WTC11 (cell line): ENCODE measurements around the gene PHAF1. TPM values are rescaled to one million over a fixed set of nuclear protein-coding genes. Genes with fewer than 3 reads are reported as not detected.

Source experiments
- ATAC-seq: fragments of 200-7000 bp; cut with Tn5 transposase; 2 replicates; pipeline ENCODE4 v1.10.0; 2021; ENCODE audit warnings: mild to moderate bottlenecking, moderate library complexity
- CTCF ChIA-PET: fragments of 300-600 bp; sonication (Branson Sonifier 250); formaldehyde crosslinking; loops from one replicate; lab custom pipeline; 2021; ENCODE audit warnings: antibody characterized with exemption; lab: Charles Lee
- POLR2A ChIA-PET: fragments of 350-600 bp; sonication (Branson Sonifier 250); formaldehyde crosslinking; loops from one replicate; lab custom pipeline; 2021; ENCODE audit warnings: antibody characterized with exemption; lab: Charles Lee
- DNase-seq: peaks from one replicate; pipeline ENCODE4 v3.0.0; 2021; ENCODE audit warnings: low spot score
- H3K27ac Mint-ChIP-seq: 2 replicates; pipeline ENCODE4 v1.8.0; 2021; ENCODE audit warnings: mixed read lengths
- H3K27me3 Mint-ChIP-seq: 2 replicates; pipeline ENCODE4 v1.8.0; 2021; ENCODE audit warnings: low read depth, mild to moderate bottlenecking, moderate library complexity, mixed read lengths
- H3K36me3 Mint-ChIP-seq: 2 replicates; pipeline ENCODE4 v1.8.0; 2021; ENCODE audit warnings: mixed read lengths
- H3K4me1 Mint-ChIP-seq: 2 replicates; pipeline ENCODE4 v1.8.0; 2022; ENCODE audit warnings: mixed read lengths
- H3K4me3 Mint-ChIP-seq: 2 replicates; pipeline ENCODE4 v1.8.0; 2021; ENCODE audit warnings: mild to moderate bottlenecking, moderate library complexity, mixed read lengths
- H3K9me3 Mint-ChIP-seq: 2 replicates; pipeline ENCODE4 v1.8.0; 2021; ENCODE audit warnings: mixed read lengths
- ATF1 ChIP-seq: sonication (generic); formaldehyde crosslinking; IDR thresholded peaks from 2 replicates; pipeline ENCODE4 v1.8.1; 2023; ENCODE audit warnings: mild to moderate bottlenecking, moderate library complexity, missing genetic modification reagents
- CREB1 ChIP-seq: sonication (generic); formaldehyde crosslinking; IDR thresholded peaks from 2 replicates; pipeline ENCODE4 v1.8.0; 2023; ENCODE audit warnings: mild to moderate bottlenecking, missing genetic modification reagents
- ETV6 ChIP-seq: sonication (generic); formaldehyde crosslinking; IDR thresholded peaks from 2 replicates; pipeline ENCODE4 v1.8.1; 2022; ENCODE audit warnings: mild to moderate bottlenecking, missing genetic modification reagents
- GRHL2 ChIP-seq: fragments of 250-450 bp; sonication (Bioruptor Pico); IDR thresholded peaks from 2 replicates; pipeline ENCODE4 v1.8.0; 2022; ENCODE audit warnings: mild to moderate bottlenecking, moderate library complexity; ENCODE audit not compliant: insufficient replicate concordance, severe bottlenecking
- HMGXB4 ChIP-seq: sonication (generic); formaldehyde crosslinking; IDR thresholded peaks from 2 replicates; pipeline ENCODE4 v1.8.1; 2023; ENCODE audit warnings: mild to moderate bottlenecking, moderate library complexity, missing genetic modification reagents
- MXD4 ChIP-seq: fragments of 250-450 bp; sonication (Bioruptor Pico); IDR thresholded peaks from 2 replicates; pipeline ENCODE4 v1.8.0; 2021; ENCODE audit warnings: mild to moderate bottlenecking, moderate library complexity, borderline replicate concordance
- MYBL2 ChIP-seq: sonication (generic); formaldehyde crosslinking; IDR thresholded peaks from 2 replicates; pipeline ENCODE4 v1.8.1; 2023; ENCODE audit warnings: mild to moderate bottlenecking, moderate library complexity, missing genetic modification reagents
- PRRX2 ChIP-seq: fragments of 250-450 bp; sonication (Bioruptor Pico); IDR thresholded peaks from 2 replicates; pipeline ENCODE4 v1.8.0; 2021; ENCODE audit warnings: mild to moderate bottlenecking
- SMAD3 ChIP-seq: sonication (generic); formaldehyde crosslinking; IDR thresholded peaks from 2 replicates; pipeline ENCODE4 v1.8.0; 2022; ENCODE audit warnings: missing genetic modification reagents, mild to moderate bottlenecking, borderline replicate concordance
- TCF7 ChIP-seq: sonication (generic); formaldehyde crosslinking; IDR thresholded peaks from 2 replicates; pipeline ENCODE4 v1.8.0; 2022; ENCODE audit warnings: mild to moderate bottlenecking, low read depth, missing genetic modification reagents, moderate library complexity
- TP53 ChIP-seq: sonication (generic); formaldehyde crosslinking; IDR thresholded peaks from 2 replicates; pipeline ENCODE4 v1.8.1; 2023; ENCODE audit warnings: mild to moderate bottlenecking, missing genetic modification reagents
- ZBTB43 ChIP-seq: sonication (generic); formaldehyde crosslinking; IDR thresholded peaks from 2 replicates; pipeline ENCODE4 v1.8.1; 2023; ENCODE audit warnings: mild to moderate bottlenecking, missing genetic modification reagents
- ZNF121 ChIP-seq: sonication (generic); formaldehyde crosslinking; IDR thresholded peaks from 2 replicates; pipeline ENCODE4 v1.8.0; 2023; ENCODE audit warnings: missing genetic modification reagents
- ZNF232 ChIP-seq: sonication (generic); formaldehyde crosslinking; IDR thresholded peaks from 2 replicates; pipeline ENCODE4 v1.8.0; 2022; ENCODE audit warnings: mild to moderate bottlenecking, missing genetic modification reagents
- ZNF416 ChIP-seq: fragments of 250-450 bp; sonication (Bioruptor Pico); IDR thresholded peaks from 2 replicates; pipeline ENCODE4 v1.9.0; 2021; ENCODE audit warnings: mild to moderate bottlenecking, inconsistent platforms
- ZNF423 ChIP-seq: fragments of 250-450 bp; sonication (Bioruptor Pico); IDR thresholded peaks from 2 replicates; pipeline ENCODE4 v2.1.2; 2022; ENCODE audit warnings: mild to moderate bottlenecking, moderate library complexity
- total RNA-seq: library from RNA; stranded (reverse); gene quantifications from 3 replicates; pipeline ENCODE4 v1.2.3, GENCODE V29; 2021
- TF ChIP-seq, protein P1 (sequence below): fragments of 250-450 bp; sonication (Bioruptor Pico); conservative IDR thresholded peaks from 2 replicates; pipeline ENCODE4 v1.9.0; 2021; ENCODE audit warnings: mild to moderate bottlenecking
- TF ChIP-seq, protein P2 (sequence below): sonication (generic); formaldehyde crosslinking; IDR thresholded peaks from 2 replicates; pipeline ENCODE4 v1.8.1; 2022; ENCODE audit warnings: mild to moderate bottlenecking, missing genetic modification reagents, moderate library complexity, borderline replicate concordance
- TF ChIP-seq, protein P3 (sequence below): fragments of 200-600 bp; IDR thresholded peaks from 2 replicates; pipeline ENCODE4 v1.8.0; 2022; ENCODE audit warnings: antibody characterized with exemption
- TF ChIP-seq, protein P4 (sequence below): sonication (generic); formaldehyde crosslinking; IDR thresholded peaks from 2 replicates; pipeline ENCODE4 v1.8.1; 2023; ENCODE audit warnings: mild to moderate bottlenecking, missing genetic modification reagents, borderline replicate concordance
- TF ChIP-seq, protein P5 (sequence below): sonication (generic); formaldehyde crosslinking; IDR thresholded peaks from 2 replicates; pipeline ENCODE4 v1.8.0; 2022; ENCODE audit warnings: mild to moderate bottlenecking, missing genetic modification reagents

The PHAF1 gene
- total RNA-seq, 1 experiment from 2014 or later = 18.8 TPM

- peaks cover 3% of the 10 kb centered on the region; the same call in 1 of the 2 replicates for H3K36me3 Mint-ChIP-seq
- peak; percentile 76 for DNase-seq
- H3K4me3 Mint-ChIP-seq = peak overlapping the region; percentile 84
- H3K27ac Mint-ChIP-seq = no peak overlapping the region; the same call in 1 of the 2 replicates
- ChIA-PET POLR2A (interaction anchor here (1.1 to 1.4 kb wide), 3 partner anchors 11 to 53 kb away, joined by 3 to 5 read pairs (median 3); partner anchors contain the start of genes FBXL8, TMEM208 and TRADD), CTCF (interaction anchor here (0.6 to 15.6 kb wide), 10 partner anchors 9 to 156 kb away, joined by 3 to 386 read pairs (median 4); partner anchors contain the start of genes B3GNT9, ELMO3, FBXL8 and FHOD1)
- ATAC-seq = peak; percentile 19
- H3K9me3 Mint-ChIP-seq = no peaks in the 10 kb centered on the region
- peaks cover 89% of the 10 kb centered on the region for H3K27me3 Mint-ChIP-seq
- H3K4me1 Mint-ChIP-seq = peaks cover 36% of the 10 kb centered on the region
- no peak for TF ChIP-seq MXD4 (CRISPR knock-in tag)
- no peak for TF ChIP-seq ZNF416 (CRISPR knock-in tag)
- no peak for TF ChIP-seq PRRX2 (CRISPR knock-in tag)
- TF ChIP-seq ATF1 (CRISPR knock-in tag) = 0 out of 2 replicates have a peak, but pooled peaks have one; percentile 58
- TF ChIP-seq, protein P1, sequence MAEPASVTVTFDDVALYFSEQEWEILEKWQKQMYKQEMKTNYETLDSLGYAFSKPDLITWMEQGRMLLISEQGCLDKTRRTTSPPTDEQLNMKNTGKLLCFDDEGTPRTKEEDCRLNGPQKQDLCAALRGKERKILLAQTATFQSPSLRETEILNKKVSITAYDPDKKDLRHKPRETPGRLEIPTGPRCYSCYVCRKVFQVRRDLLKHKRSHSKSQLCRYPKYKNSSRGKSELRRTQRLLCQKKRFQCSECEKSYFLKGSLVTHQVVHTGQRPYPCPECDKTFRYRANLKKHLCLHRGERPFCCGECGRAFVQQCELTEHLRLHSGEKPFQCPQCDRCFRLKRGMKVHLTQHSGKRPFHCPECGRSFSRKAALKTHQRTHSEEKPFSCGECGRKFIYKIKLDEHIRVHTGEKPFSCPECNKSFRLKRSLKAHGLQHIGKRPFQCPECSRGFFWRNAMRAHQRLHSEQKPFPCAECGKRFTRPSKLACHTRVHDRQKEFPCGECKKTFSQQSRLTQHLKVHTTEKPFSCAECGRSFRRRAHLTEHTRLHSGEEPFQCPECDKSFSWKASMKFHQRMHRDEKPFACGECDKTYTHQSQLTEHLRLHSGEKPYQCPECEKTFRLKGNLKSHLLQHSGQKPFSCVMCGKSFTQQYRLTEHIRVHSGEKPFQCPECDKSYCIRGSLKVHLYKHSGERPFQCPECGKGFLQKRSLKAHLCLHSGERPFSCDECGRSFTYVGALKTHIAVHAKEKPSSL (CRISPR knock-in tag) = no peak
- no peak for TF ChIP-seq ZNF423
- peak; percentile 82 for TF ChIP-seq ZBTB43
- TF ChIP-seq, protein P2, sequence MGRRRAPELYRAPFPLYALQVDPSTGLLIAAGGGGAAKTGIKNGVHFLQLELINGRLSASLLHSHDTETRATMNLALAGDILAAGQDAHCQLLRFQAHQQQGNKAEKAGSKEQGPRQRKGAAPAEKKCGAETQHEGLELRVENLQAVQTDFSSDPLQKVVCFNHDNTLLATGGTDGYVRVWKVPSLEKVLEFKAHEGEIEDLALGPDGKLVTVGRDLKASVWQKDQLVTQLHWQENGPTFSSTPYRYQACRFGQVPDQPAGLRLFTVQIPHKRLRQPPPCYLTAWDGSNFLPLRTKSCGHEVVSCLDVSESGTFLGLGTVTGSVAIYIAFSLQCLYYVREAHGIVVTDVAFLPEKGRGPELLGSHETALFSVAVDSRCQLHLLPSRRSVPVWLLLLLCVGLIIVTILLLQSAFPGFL (CRISPR knock-in tag) = 0 out of 2 replicates have a peak, but pooled peaks have one; percentile 27
- no peak for TF ChIP-seq TCF7
- peak; percentile 84; the same call in 1 of the 2 replicates for TF ChIP-seq SMAD3
- TF ChIP-seq, protein P3, sequence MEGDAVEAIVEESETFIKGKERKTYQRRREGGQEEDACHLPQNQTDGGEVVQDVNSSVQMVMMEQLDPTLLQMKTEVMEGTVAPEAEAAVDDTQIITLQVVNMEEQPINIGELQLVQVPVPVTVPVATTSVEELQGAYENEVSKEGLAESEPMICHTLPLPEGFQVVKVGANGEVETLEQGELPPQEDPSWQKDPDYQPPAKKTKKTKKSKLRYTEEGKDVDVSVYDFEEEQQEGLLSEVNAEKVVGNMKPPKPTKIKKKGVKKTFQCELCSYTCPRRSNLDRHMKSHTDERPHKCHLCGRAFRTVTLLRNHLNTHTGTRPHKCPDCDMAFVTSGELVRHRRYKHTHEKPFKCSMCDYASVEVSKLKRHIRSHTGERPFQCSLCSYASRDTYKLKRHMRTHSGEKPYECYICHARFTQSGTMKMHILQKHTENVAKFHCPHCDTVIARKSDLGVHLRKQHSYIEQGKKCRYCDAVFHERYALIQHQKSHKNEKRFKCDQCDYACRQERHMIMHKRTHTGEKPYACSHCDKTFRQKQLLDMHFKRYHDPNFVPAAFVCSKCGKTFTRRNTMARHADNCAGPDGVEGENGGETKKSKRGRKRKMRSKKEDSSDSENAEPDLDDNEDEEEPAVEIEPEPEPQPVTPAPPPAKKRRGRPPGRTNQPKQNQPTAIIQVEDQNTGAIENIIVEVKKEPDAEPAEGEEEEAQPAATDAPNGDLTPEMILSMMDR = no peak
- 0 out of 2 replicates have a peak, but pooled peaks have one; percentile 39 for TF ChIP-seq TP53
- peak; percentile 63; the same call in 1 of the 2 replicates for TF ChIP-seq MYBL2 (CRISPR knock-in tag)
- TF ChIP-seq ETV6 (CRISPR knock-in tag) = peak; percentile 67
- peak; percentile 36; the same call in 1 of the 2 replicates for TF ChIP-seq CREB1 (CRISPR knock-in tag)
- TF ChIP-seq, protein P4, sequence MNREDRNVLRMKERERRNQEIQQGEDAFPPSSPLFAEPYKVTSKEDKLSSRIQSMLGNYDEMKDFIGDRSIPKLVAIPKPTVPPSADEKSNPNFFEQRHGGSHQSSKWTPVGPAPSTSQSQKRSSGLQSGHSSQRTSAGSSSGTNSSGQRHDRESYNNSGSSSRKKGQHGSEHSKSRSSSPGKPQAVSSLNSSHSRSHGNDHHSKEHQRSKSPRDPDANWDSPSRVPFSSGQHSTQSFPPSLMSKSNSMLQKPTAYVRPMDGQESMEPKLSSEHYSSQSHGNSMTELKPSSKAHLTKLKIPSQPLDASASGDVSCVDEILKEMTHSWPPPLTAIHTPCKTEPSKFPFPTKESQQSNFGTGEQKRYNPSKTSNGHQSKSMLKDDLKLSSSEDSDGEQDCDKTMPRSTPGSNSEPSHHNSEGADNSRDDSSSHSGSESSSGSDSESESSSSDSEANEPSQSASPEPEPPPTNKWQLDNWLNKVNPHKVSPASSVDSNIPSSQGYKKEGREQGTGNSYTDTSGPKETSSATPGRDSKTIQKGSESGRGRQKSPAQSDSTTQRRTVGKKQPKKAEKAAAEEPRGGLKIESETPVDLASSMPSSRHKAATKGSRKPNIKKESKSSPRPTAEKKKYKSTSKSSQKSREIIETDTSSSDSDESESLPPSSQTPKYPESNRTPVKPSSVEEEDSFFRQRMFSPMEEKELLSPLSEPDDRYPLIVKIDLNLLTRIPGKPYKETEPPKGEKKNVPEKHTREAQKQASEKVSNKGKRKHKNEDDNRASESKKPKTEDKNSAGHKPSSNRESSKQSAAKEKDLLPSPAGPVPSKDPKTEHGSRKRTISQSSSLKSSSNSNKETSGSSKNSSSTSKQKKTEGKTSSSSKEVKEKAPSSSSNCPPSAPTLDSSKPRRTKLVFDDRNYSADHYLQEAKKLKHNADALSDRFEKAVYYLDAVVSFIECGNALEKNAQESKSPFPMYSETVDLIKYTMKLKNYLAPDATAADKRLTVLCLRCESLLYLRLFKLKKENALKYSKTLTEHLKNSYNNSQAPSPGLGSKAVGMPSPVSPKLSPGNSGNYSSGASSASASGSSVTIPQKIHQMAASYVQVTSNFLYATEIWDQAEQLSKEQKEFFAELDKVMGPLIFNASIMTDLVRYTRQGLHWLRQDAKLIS (CRISPR knock-in tag) = no peak
- TF ChIP-seq ZNF232 (CRISPR knock-in tag) = peak; percentile 73; the same call in 1 of the 2 replicates
- peak; percentile 86 for TF ChIP-seq HMGXB4 (CRISPR knock-in tag)
- TF ChIP-seq ZNF121 (CRISPR knock-in tag) = peak; percentile 99
- TF ChIP-seq, protein P5, sequence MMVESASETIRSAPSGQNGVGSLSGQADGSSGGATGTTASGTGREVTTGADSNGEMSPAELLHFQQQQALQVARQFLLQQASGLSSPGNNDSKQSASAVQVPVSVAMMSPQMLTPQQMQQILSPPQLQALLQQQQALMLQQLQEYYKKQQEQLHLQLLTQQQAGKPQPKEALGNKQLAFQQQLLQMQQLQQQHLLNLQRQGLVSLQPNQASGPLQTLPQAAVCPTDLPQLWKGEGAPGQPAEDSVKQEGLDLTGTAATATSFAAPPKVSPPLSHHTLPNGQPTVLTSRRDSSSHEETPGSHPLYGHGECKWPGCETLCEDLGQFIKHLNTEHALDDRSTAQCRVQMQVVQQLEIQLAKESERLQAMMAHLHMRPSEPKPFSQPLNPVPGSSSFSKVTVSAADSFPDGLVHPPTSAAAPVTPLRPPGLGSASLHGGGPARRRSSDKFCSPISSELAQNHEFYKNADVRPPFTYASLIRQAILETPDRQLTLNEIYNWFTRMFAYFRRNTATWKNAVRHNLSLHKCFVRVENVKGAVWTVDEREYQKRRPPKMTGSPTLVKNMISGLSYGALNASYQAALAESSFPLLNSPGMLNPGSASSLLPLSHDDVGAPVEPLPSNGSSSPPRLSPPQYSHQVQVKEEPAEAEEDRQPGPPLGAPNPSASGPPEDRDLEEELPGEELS (CRISPR knock-in tag) = peak; percentile 64
- no peak for TF ChIP-seq GRHL2 (CRISPR knock-in tag)
Measured at GRCh38 chr16:67173808-67174705, 64.3 kb downstream of the PHAF1 start.
